Right renal pelvis (tissue), 4 donors: Measurements from ENCODE around the gene NFATC1. TPM values are rescaled to one million over a fixed set of nuclear protein-coding genes. Genes with fewer than 3 reads are reported as not detected.

Experiments used
- DNase-seq, 4 donors: peaks; one replicate each; pipeline ENCODE4 v3.0.0-alpha.2; 2013; ENCODE audit warnings: low read depth in 4 of 4, low spot score in 3 of 4, missing footprints in 1 of 4
- polyA plus RNA-seq, 4 donors: library from polyadenylated mRNA; unstranded; fragments of 120-200 nt; gene quantifications; one replicate each; pipeline ENCODE4 v1.2.1, GENCODE V29; 2013; ENCODE audit not compliant: insufficient read length in 4 of 4

NFATC1 gene
- polyA plus RNA-seq, 4 donors = 6.3 to 7.9 (median 6.5) TPM

DNA sequence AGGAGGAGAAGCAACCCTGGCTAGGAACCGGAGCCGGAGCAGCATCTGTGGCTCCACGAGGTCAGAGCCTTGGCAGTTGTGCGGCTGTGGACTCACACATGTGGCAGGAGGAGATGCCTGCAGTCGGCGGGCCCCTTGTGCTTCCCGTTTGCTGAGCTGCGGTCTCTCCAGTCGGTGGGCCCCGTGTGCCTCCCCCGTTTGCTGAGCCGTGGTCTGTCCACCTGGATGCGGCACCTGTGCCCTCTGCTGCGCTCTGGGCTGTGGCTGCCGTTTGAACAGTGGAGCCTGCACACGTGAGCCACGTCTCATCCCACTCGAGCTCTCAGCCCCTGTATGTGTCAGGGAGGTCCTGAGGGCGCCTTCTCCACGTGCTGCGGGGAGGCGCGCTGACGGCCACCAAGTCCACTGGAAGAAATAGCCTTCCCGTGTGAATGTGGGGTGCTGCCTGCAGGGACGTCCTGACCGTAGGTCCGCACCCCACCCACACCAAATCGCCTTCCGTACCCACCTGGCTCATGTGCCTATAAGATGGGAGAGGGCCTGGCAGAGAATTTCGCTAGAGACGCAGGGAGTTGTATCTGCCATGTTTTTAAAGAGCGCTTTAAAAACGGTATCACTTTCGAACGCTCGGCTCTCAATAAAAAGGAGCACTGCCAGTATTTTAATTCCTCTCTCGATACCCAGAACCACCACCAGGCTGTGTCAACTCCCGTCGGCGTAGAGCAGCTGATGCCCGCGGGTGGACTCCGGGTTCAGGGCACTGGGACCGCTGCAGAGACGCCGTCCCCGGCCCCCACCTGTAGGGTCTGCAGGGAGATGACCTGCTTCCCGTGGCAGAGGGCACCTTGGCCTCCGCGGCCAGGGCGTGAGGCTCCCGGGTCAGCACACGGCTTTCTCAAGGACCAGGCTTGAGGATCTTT, 117.0 kb downstream of the NFATC1 start:
- no peak for DNase-seq

DNA sequence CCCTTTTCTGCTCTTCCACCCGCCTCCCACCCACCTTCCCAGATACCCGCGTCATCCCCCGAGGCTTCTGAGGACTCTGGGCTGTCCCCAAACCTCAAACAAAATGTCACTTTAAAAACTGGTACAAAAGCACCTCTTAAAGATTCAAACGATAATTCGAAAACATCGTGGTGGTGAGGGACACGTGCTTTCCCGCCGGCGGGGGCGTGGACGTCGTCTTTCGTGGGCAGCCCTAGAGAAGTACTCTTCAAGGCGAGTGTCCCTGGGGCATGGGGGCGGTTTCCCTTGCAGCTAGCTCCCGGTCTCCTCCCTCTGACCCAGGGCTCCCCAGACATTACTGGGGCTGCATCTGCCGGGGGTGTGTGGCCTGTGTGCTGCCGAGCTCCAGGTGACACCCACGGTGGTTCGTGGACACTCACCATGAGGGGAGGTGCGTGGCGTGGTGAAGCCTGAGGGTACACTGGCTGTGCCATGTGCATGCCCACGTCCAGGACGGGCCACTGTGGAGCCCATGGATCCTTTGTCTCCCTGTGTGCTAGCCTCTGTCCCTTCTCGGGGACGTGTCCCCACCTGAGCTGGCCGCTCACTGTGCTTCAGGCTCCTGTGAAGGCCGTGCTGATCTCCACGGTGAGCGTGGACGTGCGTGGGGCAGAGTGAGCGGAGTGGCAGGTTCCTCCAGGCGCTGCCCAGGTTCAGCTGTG, 117.8 kb downstream of the NFATC1 start:
- DNase-seq = no peak

DNA sequence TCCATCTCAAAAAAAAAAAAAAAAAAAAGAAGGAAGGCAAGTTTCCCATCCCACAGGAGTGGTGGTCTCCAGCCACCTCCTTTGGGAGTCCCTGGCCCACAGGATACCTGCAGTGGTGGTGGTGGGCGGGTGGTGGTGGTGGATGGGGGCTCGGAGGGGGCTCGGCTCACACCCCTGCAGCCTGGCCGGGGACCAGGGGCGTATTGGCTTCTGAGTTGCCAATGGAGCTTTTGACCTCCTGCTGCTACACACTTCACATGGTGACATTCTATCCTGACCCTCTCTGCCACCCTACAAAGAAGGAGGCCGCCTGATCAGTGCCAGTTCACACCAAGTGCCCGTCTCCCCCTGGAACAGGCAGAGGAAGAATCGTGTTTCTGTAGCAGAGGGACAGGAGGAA, 119.6 kb downstream of the NFATC1 start:
- DNase-seq = no peak

DNA sequence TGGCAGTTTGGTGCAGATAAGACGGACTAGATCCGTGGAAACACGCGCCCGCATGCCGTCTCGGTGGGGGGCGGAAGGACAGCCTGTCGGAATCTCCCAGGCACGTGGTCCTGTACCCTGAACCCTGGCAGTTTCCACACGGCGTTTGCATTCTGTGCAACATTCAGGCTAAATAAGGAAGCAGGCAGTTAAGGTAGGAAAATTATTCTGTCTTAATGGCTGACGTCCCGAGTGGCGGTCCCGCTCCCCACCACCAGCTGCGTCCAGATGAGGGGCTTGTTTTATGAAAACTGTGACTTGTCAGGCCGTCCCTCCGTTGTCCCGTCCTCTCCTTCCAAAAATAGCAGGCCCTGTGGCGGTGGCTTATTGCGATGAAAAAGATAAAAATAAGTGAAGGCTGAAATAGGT, 120.2 kb downstream of the NFATC1 start:
- DNase-seq = no peak

DNA sequence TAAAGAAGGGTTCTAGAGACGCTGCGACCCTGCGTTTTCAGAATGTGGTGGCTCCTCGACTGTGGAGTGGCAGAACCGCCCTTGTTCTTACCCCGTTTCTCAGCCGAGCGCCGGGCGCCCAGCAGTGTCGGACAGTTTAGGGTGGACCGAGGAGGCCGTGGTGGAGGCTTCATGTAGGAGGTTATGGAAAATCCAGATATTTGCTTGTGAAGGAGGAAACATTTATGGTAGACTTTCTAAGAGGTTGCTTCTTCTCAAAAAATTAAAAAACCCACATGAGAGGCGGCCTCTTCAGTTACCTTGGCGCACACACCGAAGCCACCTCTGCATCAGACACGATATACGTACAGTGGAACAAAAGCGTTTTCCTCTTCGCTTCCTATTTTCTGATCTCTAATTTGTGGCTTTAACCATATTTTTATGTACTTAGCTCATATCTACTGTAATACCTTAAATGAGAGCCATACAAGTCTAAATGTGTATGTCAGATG, 120.8 kb downstream of the NFATC1 start:
- DNase-seq = no peak

DNA sequence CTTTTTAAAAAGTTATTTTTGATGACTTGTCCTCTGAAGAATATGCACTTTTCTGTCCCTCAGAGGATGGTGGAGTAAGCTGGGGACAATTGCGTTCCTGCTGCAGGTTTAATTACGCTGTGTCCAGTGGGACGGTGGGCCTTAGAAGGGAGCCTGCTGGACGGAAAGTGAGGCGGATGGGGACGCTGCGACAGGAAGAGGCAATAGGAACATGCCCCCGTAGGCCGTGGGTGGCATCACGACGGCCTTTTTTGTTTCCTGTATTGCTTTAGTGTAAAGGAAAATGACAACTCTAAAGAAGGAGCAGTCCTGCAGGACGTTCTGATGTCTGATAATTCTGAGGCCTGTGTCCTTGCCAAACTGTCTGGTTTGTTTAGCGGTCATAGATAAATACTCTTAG, 121.6 kb downstream of the NFATC1 start:
- no peak for DNase-seq

DNA sequence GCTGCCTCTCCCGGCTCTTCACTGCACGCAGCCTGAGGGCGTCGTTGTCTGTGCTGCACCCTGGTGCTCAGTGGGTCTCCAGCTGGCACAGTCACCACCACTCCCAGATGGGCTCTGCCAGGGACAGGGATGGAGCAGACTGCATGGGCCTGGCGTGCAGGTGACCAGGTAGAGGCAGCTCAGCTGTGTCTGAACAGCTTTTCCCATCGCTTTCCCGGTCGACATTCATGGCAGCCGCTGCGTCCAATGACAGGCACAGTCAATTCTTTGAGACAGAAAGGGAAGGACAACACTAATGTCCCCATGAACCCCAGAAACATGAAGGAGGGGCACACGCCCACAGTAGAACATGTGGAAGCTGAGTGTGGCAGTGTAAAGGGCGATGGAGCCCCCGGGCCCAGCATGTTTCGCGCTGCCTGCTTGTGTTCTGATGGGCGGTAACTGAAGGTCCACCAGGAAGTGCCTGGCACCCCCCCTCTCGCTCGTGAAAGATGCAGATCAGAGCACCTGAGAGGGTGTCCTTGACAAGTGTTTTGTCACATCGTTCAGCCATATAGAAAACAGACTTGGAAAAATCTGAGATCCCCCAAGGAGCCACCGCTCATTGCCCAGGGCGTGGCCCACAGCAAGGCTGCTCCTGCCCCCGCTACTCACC, 122.4 kb downstream of the NFATC1 start:
- DNase-seq = no peak

DNA sequence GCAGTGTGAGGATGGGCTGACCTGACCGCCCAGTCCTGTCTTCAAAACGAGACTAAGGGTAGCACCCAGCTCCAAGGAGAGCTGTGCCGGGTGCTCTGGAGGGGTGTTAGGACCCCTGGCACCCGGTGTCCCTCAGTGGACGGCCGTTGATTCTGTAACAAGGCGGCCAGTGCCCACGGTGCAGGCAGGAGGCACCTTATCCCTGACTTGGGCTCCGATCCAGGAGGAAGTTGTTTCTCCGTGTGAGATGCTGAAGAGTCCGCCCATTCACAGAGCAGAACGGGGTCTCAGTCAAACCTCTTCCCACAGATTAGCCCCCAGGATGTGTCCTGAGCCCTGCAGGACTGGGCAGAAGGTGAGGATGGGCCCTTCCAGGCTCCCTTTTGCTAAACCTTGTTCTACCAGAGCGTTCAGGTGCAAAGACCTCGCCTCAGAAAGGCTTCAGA, 123.0 kb downstream of the NFATC1 start:
- no peak for DNase-seq

DNA sequence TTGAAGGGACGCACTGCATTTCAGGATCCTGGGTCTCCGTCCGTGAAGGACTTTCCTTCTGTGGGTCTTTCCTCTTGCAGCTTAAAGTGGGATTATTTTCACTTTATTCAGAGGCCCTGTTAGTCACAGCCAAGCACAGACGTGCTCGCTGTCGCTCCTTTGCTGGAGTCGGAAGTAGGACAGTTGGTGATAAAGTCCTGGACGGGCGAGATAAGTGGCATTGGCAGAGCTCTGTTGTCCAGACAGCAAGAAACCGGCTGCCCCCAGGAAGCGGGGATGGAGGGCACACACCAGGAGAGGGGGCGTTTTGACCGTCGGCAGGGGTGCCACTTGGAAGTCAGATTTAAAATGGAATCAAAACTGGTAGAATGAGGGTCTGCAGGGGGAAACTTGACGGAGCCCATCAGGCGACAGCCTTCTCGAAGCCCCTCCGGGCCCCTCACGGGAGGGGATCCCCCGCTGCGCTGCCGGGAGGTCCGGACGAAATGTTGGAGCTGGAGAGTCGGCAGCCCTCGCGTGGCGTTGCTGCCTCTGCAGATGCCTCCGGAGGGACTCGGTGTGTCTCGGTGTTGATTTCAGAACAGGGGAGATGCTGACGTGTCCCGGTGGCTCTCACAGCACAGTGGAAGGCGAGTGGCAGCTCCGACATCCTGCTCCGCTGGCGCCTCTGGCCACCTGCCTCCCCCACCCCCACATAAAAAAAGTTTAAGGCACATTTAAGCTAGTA, 124.2 kb downstream of the NFATC1 start:
- no peak for DNase-seq

DNA sequence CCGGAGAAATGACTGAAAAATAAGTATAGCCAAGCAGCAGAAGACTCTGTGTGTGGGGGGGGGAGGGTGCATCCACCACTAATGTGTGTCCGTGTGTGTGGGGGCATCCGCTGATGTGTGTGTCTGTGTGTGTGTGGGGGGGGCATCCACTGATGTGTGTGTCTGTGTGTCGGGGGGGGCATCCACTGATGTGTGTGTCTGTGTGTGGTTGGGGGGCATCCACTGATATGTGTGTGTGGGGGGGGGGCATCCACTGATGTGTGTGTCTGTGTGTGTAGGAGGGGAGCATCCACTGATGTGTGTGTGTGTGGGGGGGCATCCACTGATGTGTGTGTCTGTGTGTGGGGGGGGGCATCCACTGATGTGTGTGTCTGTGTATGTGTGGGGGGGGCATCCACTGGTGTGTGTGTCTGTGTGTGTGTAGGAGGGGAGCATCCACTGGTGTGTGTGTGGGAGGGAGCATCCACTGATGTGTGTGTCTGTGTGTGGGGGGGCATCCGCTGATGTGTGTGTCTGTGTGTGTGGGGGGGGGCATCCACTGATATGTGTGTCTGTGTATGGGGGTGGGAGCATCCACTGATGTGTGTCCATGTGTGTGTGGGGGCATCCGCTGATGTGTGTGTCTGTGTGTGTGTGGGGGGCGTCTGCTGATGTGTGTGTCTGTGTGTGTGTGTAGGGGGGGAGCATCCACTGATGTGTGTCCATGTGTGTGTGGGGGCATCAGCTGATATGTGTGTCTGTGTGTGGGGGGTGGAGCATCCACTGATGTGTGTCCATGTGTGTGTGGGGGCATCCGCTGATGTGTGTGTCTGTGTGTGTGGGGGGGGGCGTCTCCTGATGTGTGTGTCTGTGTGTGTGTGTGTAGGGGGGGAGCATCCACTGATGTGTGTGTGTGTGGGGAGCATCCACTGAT, 125.0 kb downstream of the NFATC1 start:
- DNase-seq = no peak

DNA sequence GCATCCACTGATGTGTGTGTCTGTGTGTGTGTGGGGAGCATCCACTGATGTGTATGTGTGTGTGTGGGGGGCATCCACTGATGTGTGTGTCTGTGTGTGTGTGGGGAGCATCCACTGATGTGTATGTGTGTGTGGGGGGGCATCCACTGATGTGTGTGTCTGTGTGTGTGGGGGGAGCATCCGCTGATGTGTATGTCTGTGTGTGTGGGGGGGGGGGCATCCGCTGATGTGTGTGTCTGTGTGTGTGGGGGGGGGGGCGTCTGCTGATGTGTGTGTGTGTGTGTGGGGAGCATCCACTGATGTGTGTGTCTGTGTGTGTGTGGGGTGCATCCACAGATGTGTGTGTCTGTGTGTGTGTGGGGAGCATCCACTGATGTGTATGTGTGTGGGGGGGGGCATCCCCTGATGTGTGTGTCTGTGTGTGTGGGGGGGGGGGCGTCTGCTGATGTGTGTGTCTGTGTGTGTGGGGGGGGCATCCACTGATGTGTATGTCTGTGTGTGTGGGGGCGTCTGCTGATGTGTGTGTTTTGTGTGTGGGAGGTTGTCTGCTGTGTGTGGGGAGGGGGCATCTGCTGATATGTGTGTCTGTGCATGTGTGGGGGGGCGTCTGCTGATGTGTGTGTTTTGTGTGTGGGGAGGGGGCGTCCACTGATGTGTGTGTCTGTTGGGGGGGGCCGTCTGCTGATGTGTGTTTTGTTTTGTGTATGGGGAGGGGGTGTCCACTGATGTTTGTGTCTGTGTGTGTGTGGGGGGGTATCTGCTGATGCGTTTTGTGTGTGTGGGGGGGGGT, 125.9 kb downstream of the NFATC1 start:
- DNase-seq = no peak

DNA sequence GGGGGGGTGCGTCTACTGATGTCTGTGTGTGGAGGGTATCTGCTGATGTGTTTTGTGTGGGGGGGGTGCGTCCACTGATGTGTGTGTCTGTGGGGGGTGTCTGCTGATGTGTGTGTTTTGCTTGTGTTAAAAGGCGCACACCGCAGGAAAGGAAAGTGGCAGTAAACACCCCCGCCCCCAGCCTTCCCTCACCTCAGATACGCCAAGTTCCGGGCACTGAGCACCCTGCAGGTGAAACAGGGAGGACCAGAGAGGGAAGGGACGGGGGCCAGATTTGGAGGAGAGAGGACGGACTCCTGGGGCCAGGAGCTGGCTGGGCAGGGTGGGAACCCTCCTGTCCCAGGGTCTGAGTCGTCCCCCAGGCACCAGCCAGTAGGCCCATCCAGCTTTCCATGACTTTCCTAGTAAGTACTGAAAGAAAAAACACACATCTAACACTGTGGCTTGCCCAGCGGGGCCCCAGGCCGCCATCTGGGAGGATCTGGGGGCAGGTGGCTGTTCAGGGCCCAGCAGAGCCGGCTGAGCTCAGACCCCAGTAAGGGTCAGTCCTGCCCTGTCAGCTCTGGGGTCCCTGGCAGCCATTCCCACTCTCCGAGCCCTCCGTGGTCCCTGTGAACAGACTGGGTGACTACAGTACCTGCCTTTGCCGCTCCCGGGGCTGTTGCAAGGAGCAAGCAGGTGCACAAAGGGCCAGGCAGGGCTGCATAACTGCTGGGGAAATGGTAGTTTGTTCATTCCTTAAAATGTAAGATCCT, 126.9 kb downstream of the NFATC1 start:
- no peak for DNase-seq

DNA sequence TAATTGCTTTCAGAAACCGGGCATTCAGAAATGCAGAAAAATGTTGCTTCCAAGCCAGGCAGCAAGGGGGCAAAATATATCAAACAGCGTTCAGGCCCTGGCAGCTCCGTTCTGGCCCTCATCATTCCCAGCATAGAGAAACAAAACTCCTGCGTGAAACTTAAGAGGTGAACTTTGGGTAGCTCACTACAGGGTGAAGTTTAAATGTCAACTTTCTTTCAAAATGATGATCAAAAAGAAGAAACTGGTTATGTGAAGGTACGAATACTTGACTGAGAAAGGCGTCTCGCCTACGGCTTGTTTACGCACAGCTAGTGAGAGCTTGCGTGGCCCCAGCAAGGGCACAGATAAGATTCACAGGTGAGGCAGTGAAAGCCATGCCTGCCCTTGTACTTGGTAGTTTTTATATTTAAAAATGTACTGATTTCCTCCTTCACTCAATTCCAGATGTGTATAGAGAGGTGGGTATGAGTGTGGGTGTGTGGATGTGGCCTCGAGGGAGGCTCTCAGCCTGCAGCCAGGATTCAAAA, 127.5 kb downstream of the NFATC1 start:
- no peak for DNase-seq

DNA sequence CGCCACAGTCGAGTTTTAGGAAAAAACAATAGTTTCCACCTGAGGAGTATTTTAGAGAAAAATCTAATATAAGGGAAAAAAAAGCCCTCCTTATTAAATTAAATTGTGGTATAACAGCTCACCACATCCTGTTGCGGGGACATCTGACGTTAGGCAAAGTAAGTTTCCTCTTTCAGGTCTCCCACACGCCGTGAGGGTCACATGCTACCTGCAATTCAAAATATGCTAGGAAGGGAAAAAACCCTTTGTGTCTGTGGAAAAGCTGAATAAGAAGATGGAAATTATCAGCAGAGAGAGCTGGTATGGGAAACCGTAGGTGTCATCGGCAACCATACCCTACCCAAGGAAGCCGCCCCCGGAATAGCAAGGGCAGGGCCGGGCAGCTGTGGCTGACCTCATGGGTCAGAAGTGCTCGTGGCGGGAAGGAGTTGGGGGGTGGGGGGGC, 128.0 kb downstream of the NFATC1 start:
- DNase-seq = no peak

DNA sequence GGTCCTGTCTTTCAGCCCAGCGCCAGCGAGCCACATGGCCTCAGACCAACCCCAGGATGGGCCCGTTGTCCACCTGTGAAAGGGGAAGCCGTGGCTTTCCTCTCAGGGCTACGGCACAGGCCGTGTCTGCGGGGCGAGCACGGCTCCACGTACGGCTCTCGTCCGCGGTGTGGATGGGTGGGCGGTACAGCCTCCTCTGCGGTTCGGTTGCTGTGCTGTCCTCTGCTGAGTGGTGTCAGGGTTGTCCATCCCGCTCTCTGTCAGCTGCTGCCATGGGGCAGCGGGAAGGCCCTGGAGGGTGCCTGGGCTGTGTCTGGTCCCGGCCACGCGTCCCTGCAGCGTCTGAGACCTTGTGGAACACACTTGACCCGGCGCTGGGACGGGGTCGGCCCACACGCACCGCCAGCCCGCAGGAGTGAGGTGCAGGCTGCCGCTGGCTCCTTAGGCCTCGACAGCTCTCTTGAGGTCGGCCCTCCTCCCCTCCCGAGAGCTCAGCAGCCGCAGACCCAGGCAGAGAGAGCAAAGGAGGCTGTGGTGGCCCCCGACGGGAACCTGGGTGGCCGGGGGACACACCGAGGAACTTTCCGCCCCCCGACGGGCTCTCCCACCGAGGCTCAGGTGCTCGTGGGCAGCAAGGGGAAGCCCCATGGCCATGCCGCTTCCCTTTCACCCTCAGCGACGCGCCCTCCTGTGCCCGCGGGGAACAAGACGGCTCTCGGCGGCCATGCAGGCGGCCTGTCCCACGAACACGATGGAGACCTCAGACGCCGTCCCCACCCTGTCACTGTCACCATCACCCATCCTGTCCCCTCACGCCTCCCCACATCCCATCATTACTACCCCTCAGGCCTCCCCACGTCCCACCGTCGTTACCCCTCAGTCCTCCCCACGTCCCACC, 128.7 kb downstream of the NFATC1 start:
- no peak for DNase-seq
